Activated naive CD8-positive, alpha-beta T cell treated with anti-CD3 and anti-CD28 coated beads for 36 hours (primary cell): ENCODE results near the gene SENP6. TPM values are rescaled to one million over a fixed set of nuclear protein-coding genes. Genes with fewer than 3 reads are reported as not detected.

Experiments used
- DNase-seq: peaks from one replicate; pipeline ENCODE4 v3.0.0; 2021
- H3K27ac Mint-ChIP-seq: one replicate; pipeline ENCODE4 v1.8.0; 2022; ENCODE audit warnings: mild to moderate bottlenecking, moderate library complexity, mixed read lengths
- H3K27me3 Mint-ChIP-seq: one replicate; pipeline ENCODE4 v1.8.0; 2022; ENCODE audit warnings: mild to moderate bottlenecking, mixed read lengths
- H3K36me3 Mint-ChIP-seq: one replicate; pipeline ENCODE4 v1.8.0; 2021; ENCODE audit warnings: mild to moderate bottlenecking, mixed read lengths
- H3K4me1 Mint-ChIP-seq: one replicate; pipeline ENCODE4 v1.8.0; 2021; ENCODE audit warnings: mixed read lengths
- H3K4me3 Mint-ChIP-seq: one replicate; pipeline ENCODE4 v1.8.0; 2022; ENCODE audit warnings: mild to moderate bottlenecking, moderate library complexity, mixed read lengths
- H3K9me3 Mint-ChIP-seq: one replicate; pipeline ENCODE4 v1.8.0; 2022; ENCODE audit warnings: mixed read lengths
- total RNA-seq, 2 experiments: library from RNA; stranded (reverse); gene quantifications; one replicate each; pipeline ENCODE4 v1.2.3, GENCODE V29; 2021

The SENP6 gene
- total RNA-seq, 2 experiments from 2014 or later = 65.6 to 68.2 TPM

- Mint-ChIP-seq H3K4me1 (no peaks in the 10 kb centered on the region), H3K27me3 (peaks cover 35% of the 10 kb centered on the region), H3K9me3 (no peaks in the 10 kb centered on the region), H3K27ac (no peak overlapping the region), H3K4me3 (no peak overlapping the region), H3K36me3 (no peaks in the 10 kb centered on the region)
- no peak for DNase-seq
These were observed 159.8 kb downstream of the SENP6 start for GRCh38 chr6:75761489-75761888.

GRCh38 chr6:75762063-75762462 lies 160.4 kb downstream of the SENP6 start:
- Mint-ChIP-seq H3K4me1 (no peaks in the 10 kb centered on the region), H3K9me3 (no peaks in the 10 kb centered on the region), H3K4me3 (no peak overlapping the region), H3K27ac (no peak overlapping the region), H3K36me3 (no peaks in the 10 kb centered on the region), H3K27me3 (peaks cover 34% of the 10 kb centered on the region)
- DNase-seq = no peak

- Mint-ChIP-seq H3K27me3 (peaks cover 13% of the 10 kb centered on the region), H3K36me3 (no peaks in the 10 kb centered on the region), H3K4me1 (no peaks in the 10 kb centered on the region), H3K27ac (no peak overlapping the region), H3K4me3 (no peak overlapping the region), H3K9me3 (no peaks in the 10 kb centered on the region)
- no peak for DNase-seq
These were observed 164.7 kb downstream of the SENP6 start for GRCh38 chr6:75766387-75766786.

Other genes starting within 250 kb of the SENP6 start
- gene FILIP1, start 108.1 kb upstream of the SENP6 start, total RNA-seq = not detected
- gene MYO6, start 147.4 kb downstream of the SENP6 start, total RNA-seq = 1 to 10 TPM; 1.6 TPM